HepG2 (cell line): ENCODE data around the gene SLC6A16.

Experiments
- ARID3A ChIP-seq: IDR thresholded peaks from 2 replicates; pipeline ENCODE4 v1.6.1; 2012; ENCODE audit warnings: low read depth, low read length, improper control_type of control experiment
- ATF7 ChIP-seq, 2 experiments: fragments of 450-650 bp in 1 of 2; sonication (generic) in 1 of 2; formaldehyde crosslinking in 1 of 2; IDR thresholded peaks; 2 replicates each; pipeline versions ENCODE4 v1.4.0 to v1.6.1; 2016 to 2020; ENCODE audit warnings: antibody characterized with exemption in 1 of 2, mild to moderate bottlenecking in 1 of 2, missing genetic modification reagents in 1 of 2
- NCOR1 ChIP-seq: fragments of 200-600 bp; sonication (generic); IDR thresholded peaks from 2 replicates; pipeline ENCODE4 v1.7.0; 2017; ENCODE audit warnings: antibody characterized with exemption, low read length, borderline replicate concordance
- NONO ChIP-seq, 2 experiments: fragments of 450-650 bp in 1 of 2; sonication (generic) in 1 of 2; formaldehyde crosslinking in 1 of 2; IDR thresholded peaks in 1 of 2; conservative IDR thresholded peaks in 1 of 2; 2 replicates each; pipeline versions ENCODE4 v1.6.1 to v1.8.0; 2017 to 2022; ENCODE audit warnings: mild to moderate bottlenecking in 1 of 2, missing genetic modification reagents in 1 of 2, moderate library complexity in 1 of 2
- PAX8 ChIP-seq: sonication (generic); formaldehyde crosslinking; IDR thresholded peaks from 2 replicates; pipeline ENCODE4 v1.8.0; 2022; ENCODE audit warnings: mild to moderate bottlenecking, missing genetic modification reagents, borderline replicate concordance
- POLR2A ChIP-seq, 2 experiments: IDR thresholded peaks; 2 replicates each; pipeline ENCODE4 v1.6.1; 2011; ENCODE audit warnings: low read depth in 2 of 2, low read length in 2 of 2, mild to moderate bottlenecking in 1 of 2, moderate library complexity in 1 of 2; ENCODE audit not compliant: insufficient read depth in 1 of 2
- POLR2AphosphoS5 ChIP-seq: IDR thresholded peaks from 2 replicates; pipeline ENCODE4 v1.6.1; 2012; ENCODE audit warnings: low read depth, low read length
- PREB ChIP-seq: sonication (generic); formaldehyde crosslinking; IDR thresholded peaks from 2 replicates; pipeline ENCODE4 v1.4.0; 2020; ENCODE audit warnings: missing genetic modification reagents
- RAD21 ChIP-seq: fragments of 450-650 bp; formaldehyde crosslinking; IDR thresholded peaks from 2 replicates; pipeline ENCODE4 v1.5.0; 2020; ENCODE audit warnings: mild to moderate bottlenecking
- SMC3 ChIP-seq: IDR thresholded peaks from 2 replicates; pipeline ENCODE4 v1.6.1; 2011; ENCODE audit warnings: low read length, improper control_type of control experiment
- SNAPC4 ChIP-seq: sonication (generic); formaldehyde crosslinking; IDR thresholded peaks from 2 replicates; pipeline ENCODE4 v1.4.0; 2020; ENCODE audit warnings: mild to moderate bottlenecking, missing genetic modification reagents
- TAF1 ChIP-seq: sonication (generic); formaldehyde crosslinking; IDR thresholded peaks from 2 replicates; pipeline ENCODE4 v1.4.0; 2020; ENCODE audit warnings: missing genetic modification reagents
- THAP11 ChIP-seq: IDR thresholded peaks from 2 replicates; pipeline ENCODE4 v1.6.1; 2016; ENCODE audit warnings: missing biosample characterization, missing genetic modification reagents
- TF ChIP-seq, protein P1 (sequence below): sonication (generic); formaldehyde crosslinking; IDR thresholded peaks from 2 replicates; pipeline ENCODE4 v1.9.0; 2021; ENCODE audit warnings: missing genetic modification reagents, borderline replicate concordance

- TF ChIP-seq ARID3A (no peak), POLR2A (IDR thresholded peaks at IDR 0.05; ENCODE audit: insufficient read depth in 1 of 2, low read depth in 2 of 2, low read length in 2 of 2) (no peak), RAD21 (CRISPR knock-in tag) (no peak), NONO (IDR thresholded peaks at IDR 0.05) (no peak), NONO (CRISPR knock-in tag; conservative IDR thresholded peaks at IDR 0.05) (no peak), THAP11 (CRISPR knock-in tag) (no peak), PAX8 (CRISPR knock-in tag) (no peak), SNAPC4 (CRISPR knock-in tag) (no peak), TAF1 (CRISPR knock-in tag) (no peak), PREB (no peak), SMC3 (no peak), ATF7 (IDR thresholded peaks at IDR 0.05) (no peak), ATF7 (CRISPR knock-in tag; IDR thresholded peaks at IDR 0.05) (no peak), POLR2AphosphoS5 (no peak), NCOR1 (no peak)
- TF ChIP-seq, protein P1, sequence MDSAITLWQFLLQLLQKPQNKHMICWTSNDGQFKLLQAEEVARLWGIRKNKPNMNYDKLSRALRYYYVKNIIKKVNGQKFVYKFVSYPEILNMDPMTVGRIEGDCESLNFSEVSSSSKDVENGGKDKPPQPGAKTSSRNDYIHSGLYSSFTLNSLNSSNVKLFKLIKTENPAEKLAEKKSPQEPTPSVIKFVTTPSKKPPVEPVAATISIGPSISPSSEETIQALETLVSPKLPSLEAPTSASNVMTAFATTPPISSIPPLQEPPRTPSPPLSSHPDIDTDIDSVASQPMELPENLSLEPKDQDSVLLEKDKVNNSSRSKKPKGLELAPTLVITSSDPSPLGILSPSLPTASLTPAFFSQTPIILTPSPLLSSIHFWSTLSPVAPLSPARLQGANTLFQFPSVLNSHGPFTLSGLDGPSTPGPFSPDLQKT (CRISPR knock-in tag): no peak
Measured at GRCh38 chr19:49333811-49334288, 8.9 kb upstream of the SLC6A16 start.
